NB4 (cell line): ENCODE data around the gene F13A1.

Source experiments
- CTCF ChIP-seq: IDR thresholded peaks from one replicate; pipeline ENCODE4 v1.5.1; 2012; ENCODE audit warnings: low read depth, low read length
- MAX ChIP-seq: IDR thresholded peaks from 2 replicates; pipeline ENCODE4 v1.6.1; 2011; ENCODE audit warnings: low read depth, low read length
- MYC ChIP-seq: IDR thresholded peaks from 2 replicates; pipeline ENCODE4 v1.6.1; 2011; ENCODE audit warnings: low read depth, low read length
- POLR2A ChIP-seq: IDR thresholded peaks from 2 replicates; pipeline ENCODE4 v1.6.1; 2011; ENCODE audit warnings: mild to moderate bottlenecking; ENCODE audit not compliant: insufficient read length; ENCODE audit errors: extremely low read depth

- no peak for TF ChIP-seq CTCF
- no peak for TF ChIP-seq POLR2A
- TF ChIP-seq MYC, result no peak
- TF ChIP-seq MAX, result no peak
Observed at GRCh38 chr6:6225885-6226529, 94.5 kb downstream of the F13A1 start.
